Measurements from ENCODE around the gene COL5A1.
"Not testable (repeated sequence)": the region's sequence is repeated elsewhere in the genome, so short reads cannot be mapped to it uniquely, and the experiment has no call there.

The COL5A1 gene

DNA sequence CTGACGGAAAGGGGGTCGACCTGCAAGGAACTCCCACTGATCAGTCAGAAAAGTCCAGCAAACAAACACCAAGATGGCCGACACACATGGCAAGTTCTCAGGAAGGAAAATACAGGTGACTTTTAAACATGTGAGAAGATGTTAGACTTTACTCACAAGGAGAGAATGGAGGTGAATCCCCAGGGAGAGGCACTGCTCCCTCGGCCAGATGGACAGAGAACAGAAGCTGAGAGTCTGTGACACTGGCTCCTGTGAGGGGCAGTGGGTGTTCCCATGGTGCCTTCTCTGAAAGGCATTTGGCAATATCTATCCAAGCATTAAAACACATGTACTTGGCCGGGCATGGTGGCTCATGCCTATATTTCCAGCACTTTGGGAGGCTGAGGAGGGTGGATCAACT is 22.8 kb downstream of the COL5A1 start:
- no peak for ATAC-seq
- no peak for TF ChIP-seq BACH2 (CRISPR knock-in tag; IDR thresholded peaks at IDR 0.05; ENCODE audit: borderline replicate concordance)
- no peak for TF ChIP-seq ZFP3 (CRISPR knock-in tag; IDR thresholded peaks at IDR 0.05)
- TF ChIP-seq, protein P1, sequence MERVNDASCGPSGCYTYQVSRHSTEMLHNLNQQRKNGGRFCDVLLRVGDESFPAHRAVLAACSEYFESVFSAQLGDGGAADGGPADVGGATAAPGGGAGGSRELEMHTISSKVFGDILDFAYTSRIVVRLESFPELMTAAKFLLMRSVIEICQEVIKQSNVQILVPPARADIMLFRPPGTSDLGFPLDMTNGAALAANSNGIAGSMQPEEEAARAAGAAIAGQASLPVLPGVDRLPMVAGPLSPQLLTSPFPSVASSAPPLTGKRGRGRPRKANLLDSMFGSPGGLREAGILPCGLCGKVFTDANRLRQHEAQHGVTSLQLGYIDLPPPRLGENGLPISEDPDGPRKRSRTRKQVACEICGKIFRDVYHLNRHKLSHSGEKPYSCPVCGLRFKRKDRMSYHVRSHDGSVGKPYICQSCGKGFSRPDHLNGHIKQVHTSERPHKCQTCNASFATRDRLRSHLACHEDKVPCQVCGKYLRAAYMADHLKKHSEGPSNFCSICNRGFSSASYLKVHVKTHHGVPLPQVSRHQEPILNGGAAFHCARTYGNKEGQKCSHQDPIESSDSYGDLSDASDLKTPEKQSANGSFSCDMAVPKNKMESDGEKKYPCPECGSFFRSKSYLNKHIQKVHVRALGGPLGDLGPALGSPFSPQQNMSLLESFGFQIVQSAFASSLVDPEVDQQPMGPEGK (CRISPR knock-in tag; IDR thresholded peaks at IDR 0.05; ENCODE audit: borderline replicate concordance), result no peak
- TF ChIP-seq ZNF565 (CRISPR knock-in tag; conservative IDR thresholded peaks at IDR 0.05; ENCODE audit: low read depth), result no peak

DNA sequence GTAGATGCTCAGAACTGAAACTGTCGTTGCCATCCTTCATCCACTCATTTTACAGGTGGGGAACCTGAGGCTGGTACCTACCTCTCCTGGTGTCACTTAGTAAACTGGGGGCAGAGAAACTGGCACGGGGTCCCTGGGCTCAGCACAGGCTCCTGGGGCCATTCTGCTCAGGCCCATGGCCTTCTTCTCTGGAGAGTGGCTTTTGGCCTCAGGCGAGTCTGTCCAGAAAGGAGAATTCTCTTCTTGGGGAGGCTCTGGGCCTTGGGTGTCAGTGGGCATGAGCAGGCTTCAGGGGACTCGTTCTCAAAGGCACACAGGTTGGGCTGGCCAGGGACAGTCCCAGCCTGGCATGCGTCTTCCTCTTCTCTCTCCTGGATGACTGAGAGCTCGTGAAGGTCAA is 24.6 kb downstream of the COL5A1 start:
- no peak for ATAC-seq
- TF ChIP-seq, protein P2, sequence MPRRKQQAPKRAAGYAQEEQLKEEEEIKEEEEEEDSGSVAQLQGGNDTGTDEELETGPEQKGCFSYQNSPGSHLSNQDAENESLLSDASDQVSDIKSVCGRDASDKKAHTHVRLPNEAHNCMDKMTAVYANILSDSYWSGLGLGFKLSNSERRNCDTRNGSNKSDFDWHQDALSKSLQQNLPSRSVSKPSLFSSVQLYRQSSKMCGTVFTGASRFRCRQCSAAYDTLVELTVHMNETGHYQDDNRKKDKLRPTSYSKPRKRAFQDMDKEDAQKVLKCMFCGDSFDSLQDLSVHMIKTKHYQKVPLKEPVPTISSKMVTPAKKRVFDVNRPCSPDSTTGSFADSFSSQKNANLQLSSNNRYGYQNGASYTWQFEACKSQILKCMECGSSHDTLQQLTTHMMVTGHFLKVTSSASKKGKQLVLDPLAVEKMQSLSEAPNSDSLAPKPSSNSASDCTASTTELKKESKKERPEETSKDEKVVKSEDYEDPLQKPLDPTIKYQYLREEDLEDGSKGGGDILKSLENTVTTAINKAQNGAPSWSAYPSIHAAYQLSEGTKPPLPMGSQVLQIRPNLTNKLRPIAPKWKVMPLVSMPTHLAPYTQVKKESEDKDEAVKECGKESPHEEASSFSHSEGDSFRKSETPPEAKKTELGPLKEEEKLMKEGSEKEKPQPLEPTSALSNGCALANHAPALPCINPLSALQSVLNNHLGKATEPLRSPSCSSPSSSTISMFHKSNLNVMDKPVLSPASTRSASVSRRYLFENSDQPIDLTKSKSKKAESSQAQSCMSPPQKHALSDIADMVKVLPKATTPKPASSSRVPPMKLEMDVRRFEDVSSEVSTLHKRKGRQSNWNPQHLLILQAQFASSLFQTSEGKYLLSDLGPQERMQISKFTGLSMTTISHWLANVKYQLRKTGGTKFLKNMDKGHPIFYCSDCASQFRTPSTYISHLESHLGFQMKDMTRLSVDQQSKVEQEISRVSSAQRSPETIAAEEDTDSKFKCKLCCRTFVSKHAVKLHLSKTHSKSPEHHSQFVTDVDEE (CRISPR knock-in tag; IDR thresholded peaks at IDR 0.05), result no peak
- TF ChIP-seq, protein P3, sequence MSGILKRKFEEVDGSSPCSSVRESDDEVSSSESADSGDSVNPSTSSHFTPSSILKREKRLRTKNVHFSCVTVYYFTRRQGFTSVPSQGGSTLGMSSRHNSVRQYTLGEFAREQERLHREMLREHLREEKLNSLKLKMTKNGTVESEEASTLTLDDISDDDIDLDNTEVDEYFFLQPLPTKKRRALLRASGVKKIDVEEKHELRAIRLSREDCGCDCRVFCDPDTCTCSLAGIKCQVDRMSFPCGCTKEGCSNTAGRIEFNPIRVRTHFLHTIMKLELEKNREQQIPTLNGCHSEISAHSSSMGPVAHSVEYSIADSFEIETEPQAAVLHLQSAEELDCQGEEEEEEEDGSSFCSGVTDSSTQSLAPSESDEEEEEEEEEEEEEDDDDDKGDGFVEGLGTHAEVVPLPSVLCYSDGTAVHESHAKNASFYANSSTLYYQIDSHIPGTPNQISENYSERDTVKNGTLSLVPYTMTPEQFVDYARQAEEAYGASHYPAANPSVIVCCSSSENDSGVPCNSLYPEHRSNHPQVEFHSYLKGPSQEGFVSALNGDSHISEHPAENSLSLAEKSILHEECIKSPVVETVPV (CRISPR knock-in tag; IDR thresholded peaks at IDR 0.05), result no peak
- TF ChIP-seq, protein P4, sequence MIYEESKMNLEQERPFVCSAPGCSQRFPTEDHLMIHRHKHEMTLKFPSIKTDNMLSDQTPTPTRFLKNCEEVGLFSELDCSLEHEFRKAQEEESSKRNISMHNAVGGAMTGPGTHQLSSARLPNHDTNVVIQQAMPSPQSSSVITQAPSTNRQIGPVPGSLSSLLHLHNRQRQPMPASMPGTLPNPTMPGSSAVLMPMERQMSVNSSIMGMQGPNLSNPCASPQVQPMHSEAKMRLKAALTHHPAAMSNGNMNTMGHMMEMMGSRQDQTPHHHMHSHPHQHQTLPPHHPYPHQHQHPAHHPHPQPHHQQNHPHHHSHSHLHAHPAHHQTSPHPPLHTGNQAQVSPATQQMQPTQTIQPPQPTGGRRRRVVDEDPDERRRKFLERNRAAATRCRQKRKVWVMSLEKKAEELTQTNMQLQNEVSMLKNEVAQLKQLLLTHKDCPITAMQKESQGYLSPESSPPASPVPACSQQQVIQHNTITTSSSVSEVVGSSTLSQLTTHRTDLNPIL (CRISPR knock-in tag; IDR thresholded peaks at IDR 0.05; ENCODE audit: low read depth), result no peak
- TF ChIP-seq ZNF565 (CRISPR knock-in tag; conservative IDR thresholded peaks at IDR 0.05; ENCODE audit: low read depth) (no peak), GLIS3 (CRISPR knock-in tag; IDR thresholded peaks at IDR 0.05) (no peak), ZFP3 (CRISPR knock-in tag; IDR thresholded peaks at IDR 0.05) (no peak), ISL1 (CRISPR knock-in tag; IDR thresholded peaks at IDR 0.05) (no peak), BACH2 (CRISPR knock-in tag; IDR thresholded peaks at IDR 0.05; ENCODE audit: borderline replicate concordance) (no peak), ZNF70 (CRISPR knock-in tag; IDR thresholded peaks at IDR 0.05) (no peak), ARNTL (CRISPR knock-in tag; IDR thresholded peaks at IDR 0.05; ENCODE audit: borderline replicate concordance, low read depth) (no peak), ESRRG (CRISPR knock-in tag; IDR thresholded peaks at IDR 0.05) (no peak), ZC3H10 (CRISPR knock-in tag; IDR thresholded peaks at IDR 0.05) (no peak), ZFP30 (CRISPR knock-in tag; IDR thresholded peaks at IDR 0.05) (no peak)

DNA sequence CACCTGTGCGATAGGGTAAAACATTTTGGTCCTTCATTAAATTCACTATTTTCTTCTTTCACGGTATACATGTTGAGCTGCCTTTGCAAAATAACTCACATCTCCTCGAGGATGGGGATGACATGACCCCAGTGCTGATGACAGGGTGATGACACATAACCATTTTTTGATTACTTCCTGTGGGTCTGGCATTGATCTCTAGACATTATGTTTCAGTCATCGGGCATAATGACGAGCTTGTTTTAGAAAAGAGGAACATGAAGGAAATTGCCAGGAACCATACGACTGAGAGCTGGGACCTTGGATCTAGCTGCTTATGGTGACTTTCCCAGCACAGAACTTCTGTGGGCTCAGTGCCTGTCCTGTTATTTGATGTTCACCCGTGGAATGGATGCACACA is 25.2 kb downstream of the COL5A1 start:
- ATAC-seq, result no peak
- TF ChIP-seq ISL1 (CRISPR knock-in tag; IDR thresholded peaks at IDR 0.05) (no peak), OSR1 (CRISPR knock-in tag; IDR thresholded peaks at IDR 0.05) (no peak), ZNF565 (CRISPR knock-in tag; conservative IDR thresholded peaks at IDR 0.05; ENCODE audit: low read depth) (no peak), ZNF70 (CRISPR knock-in tag; IDR thresholded peaks at IDR 0.05) (no peak), ESRRG (CRISPR knock-in tag; IDR thresholded peaks at IDR 0.05) (no peak), ZFP30 (CRISPR knock-in tag; IDR thresholded peaks at IDR 0.05) (no peak), GLIS3 (CRISPR knock-in tag; IDR thresholded peaks at IDR 0.05) (no peak), ZC3H10 (CRISPR knock-in tag; IDR thresholded peaks at IDR 0.05) (no peak)
- TF ChIP-seq, protein P4 (CRISPR knock-in tag; IDR thresholded peaks at IDR 0.05; ENCODE audit: low read depth), result no peak
- TF ChIP-seq, protein P2 (CRISPR knock-in tag; IDR thresholded peaks at IDR 0.05), result no peak
- TF ChIP-seq, protein P3 (CRISPR knock-in tag; IDR thresholded peaks at IDR 0.05), result no peak
- TF ChIP-seq, protein P5, sequence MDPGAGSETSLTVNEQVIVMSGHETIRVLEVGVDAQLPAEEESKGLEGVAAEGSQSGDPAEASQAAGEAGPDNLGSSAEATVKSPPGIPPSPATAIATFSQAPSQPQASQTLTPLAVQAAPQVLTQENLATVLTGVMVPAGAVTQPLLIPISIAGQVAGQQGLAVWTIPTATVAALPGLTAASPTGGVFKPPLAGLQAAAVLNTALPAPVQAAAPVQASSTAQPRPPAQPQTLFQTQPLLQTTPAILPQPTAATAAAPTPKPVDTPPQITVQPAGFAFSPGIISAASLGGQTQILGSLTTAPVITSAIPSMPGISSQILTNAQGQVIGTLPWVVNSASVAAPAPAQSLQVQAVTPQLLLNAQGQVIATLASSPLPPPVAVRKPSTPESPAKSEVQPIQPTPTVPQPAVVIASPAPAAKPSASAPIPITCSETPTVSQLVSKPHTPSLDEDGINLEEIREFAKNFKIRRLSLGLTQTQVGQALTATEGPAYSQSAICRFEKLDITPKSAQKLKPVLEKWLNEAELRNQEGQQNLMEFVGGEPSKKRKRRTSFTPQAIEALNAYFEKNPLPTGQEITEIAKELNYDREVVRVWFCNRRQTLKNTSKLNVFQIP (CRISPR knock-in tag; IDR thresholded peaks at IDR 0.05; ENCODE audit: borderline replicate concordance, low read depth), result no peak

DNA sequence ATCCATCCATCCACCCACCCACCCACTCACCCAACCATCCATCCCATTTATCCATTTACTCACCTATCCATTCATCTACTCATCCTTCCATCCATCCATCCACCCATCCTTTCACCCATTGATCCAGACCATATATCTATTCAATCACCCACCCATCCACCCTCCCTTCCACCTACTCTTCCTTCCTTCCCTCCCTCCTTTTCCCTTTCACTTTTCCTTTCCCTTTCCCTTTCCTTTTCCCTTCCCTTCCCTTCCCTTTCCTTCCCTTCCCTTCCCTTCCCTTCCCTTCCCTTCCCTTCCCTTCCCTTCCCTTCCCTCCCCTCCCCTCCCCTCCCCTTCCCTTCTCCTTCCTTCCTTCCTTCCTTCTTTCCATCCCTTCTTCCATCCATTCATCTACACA is 27.4 kb downstream of the COL5A1 start:
- ATAC-seq, result not testable (repeated sequence)

Measured in SK-N-SH treated with all-trans-retinoic acid at 6 μM for 48 hours (cell line).